ENCODE data around the gene PTPRT.

The PTPRT gene

DNA sequence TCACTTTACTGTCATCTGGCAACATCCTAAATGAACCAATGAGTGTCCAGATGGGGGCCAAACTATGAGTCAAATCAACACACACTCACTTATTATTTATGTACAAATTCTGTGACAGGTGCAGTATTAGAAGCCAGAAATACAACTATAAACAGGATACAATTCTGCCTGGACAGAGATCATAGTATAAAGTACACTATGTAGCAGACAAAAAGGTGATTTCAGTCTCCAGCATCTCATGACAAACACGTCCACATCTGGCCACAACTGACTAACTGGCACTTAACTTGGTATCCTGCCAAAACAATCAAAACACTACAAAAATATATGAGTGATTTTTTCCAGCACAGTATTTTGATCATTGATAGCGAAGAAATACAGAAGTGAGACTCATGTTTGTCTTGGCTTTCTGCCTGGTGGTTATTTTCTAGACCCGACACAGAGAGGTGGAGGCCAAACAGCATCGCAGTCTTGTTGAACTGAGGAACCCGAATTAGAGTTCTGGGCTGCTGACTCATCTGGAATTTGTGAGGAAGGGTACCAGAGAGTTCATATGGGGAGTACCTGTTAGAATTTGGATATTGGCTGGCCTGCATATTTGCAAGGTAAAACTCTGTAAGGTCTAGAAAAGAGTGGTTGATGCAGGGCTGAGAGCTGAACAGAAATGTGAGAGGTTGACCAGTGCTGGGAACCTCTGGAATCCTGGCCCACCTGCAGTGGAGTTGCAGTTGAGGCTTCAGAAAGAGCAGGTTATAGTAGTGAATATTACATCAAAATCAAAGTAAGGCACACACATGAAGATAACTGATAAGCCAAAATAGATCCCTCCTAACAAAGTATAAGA lies 475.2 kb downstream of the PTPRT start:
- no peak for DNase-seq (ENCODE audit: low read depth)

DNA sequence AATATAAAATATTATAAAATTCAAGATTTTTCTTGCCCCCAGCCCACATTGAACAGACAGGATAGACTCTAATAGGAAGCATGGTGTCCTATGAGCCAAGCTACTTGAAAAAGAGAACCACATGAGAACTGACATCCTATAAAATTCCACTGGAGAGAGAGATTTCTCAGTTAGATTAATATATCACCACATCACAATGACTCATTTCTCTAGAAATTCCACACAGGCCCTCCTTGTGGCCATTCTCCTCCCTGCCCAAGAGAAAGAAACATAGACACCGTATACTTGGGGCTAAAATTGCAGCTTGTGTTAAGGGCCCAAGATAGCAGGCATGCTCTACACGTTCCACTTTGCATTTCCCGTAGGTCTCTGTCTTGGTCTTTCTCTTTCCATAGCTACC lies 481.4 kb downstream of the PTPRT start:
- no peak for DNase-seq (ENCODE audit: low read depth)

GRCh38 chr20:42706759-42707158 lies 482.9 kb downstream of the PTPRT start:
- DNase-seq (ENCODE audit: low read depth), result no peak

DNA sequence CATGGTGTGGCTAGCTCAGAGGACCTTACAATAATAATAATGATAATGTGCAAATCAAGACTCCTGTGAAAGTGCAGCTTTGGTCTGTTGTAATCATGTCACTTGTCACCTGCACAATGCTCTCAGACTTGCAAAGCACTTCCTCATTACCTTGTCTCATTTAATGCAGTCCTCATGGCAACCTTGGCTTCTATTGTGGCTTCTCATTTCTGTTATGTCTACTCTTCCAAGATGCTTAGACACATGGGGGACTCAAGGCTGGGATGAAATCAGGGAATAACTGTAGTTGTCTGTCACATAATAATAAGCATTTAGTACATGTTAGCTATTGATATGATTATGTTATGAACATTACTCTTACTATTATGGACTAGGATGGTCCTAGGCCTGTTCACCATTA lies 484.2 kb downstream of the PTPRT start:
- no peak for DNase-seq (ENCODE audit: low read depth)

GRCh38 chr20:42703744-42704143 lies 486.0 kb downstream of the PTPRT start:
- DNase-seq (ENCODE audit: low read depth), result no peak

- DNase-seq (ENCODE audit: low read depth), result no peak
Observed at GRCh38 chr20:42701948-42702347, 487.8 kb downstream of the PTPRT start.

GRCh38 chr20:42700372-42700771 lies 489.3 kb downstream of the PTPRT start:
- DNase-seq (ENCODE audit: low read depth), result no peak

- no peak for DNase-seq (ENCODE audit: low read depth)
Observed at GRCh38 chr20:42697962-42698361, 491.7 kb downstream of the PTPRT start.

GRCh38 chr20:42690842-42691437 lies 498.8 kb downstream of the PTPRT start:
- DNase-seq (ENCODE audit: low read depth), result no peak

GRCh38 chr20:42688576-42688975 lies 501.1 kb downstream of the PTPRT start:
- DNase-seq (ENCODE audit: low read depth), result no peak

DNA sequence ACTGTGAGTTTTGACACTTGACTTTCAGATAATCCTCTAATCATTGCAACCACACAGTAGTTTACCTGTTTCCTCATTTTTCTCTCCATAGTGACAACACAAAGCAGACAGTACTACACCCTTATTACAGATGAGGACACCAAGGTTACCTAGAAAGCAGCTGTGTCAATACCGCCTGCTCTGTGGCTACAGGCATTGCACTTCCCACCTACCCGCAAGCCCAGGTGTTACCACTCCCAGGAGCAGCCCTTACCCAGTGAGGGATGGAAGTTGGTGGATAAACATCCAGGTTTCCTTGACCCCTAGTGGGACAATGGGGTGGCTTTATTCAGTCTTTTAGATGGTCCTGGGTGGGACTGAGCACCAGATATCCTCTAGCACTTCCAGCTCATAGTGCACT lies 503.6 kb downstream of the PTPRT start:
- DNase-seq (ENCODE audit: low read depth), result no peak

GRCh38 chr20:42678895-42679294 lies 510.8 kb downstream of the PTPRT start:
- DNase-seq (ENCODE audit: low read depth), result no peak

- no peak for DNase-seq (ENCODE audit: low read depth)
Observed at GRCh38 chr20:42656130-42656529, 533.6 kb downstream of the PTPRT start.

- no peak for DNase-seq (ENCODE audit: low read depth)
Observed at GRCh38 chr20:42652266-42652665, 537.4 kb downstream of the PTPRT start.

DNA sequence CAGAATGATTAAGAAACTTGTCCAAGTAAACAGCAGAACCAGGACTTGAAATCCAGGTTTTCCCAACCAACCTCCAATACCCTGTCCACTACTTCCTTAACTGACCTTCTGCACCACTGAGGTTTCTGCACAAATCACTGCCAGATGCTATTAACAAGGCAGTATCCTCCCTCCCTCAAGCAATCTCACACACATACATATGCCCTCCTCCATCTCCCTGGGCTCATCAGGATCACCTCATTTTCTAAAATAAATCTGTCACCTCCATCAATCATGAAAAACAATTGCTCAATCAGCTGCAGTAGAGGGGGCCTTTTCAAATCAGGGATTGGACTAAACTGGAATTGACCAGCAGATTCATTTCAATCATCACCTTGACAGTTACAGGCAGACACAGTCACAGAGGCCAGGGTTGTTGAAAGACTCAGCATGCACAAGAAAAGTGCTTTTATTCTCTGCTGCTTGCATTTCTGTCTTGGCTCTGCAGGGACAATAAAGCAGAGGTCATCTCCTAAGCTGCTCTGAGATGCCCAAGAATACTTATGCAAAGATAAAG lies 539.4 kb downstream of the PTPRT start:
- DNase-seq (ENCODE audit: low read depth), result no peak

- no peak for DNase-seq (ENCODE audit: low read depth)
Observed at GRCh38 chr20:42649748-42650147, 540.0 kb downstream of the PTPRT start.

GRCh38 chr20:42646250-42646649 lies 543.5 kb downstream of the PTPRT start:
- DNase-seq (ENCODE audit: low read depth), result no peak

DNA sequence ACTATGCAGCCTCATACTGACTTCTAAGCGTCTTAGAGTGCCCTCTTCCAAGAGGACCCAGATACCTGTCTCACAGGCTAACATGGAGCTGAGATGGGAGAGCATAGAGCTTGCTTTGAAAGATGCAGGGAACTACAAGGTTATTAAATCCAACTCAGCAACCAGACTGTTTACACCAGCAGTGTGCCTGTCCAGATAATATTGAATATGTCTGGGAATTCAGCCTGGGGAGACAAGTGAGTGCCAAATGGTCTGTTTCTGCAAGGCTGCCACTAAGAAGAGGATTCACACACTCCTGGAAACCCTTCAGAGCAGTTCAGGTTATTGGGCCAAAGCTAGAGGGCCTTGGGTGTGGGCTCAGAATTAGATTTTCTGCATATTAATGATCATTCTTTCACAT lies 547.8 kb downstream of the PTPRT start:
- DNase-seq (ENCODE audit: low read depth), result no peak

- DNase-seq (ENCODE audit: low read depth), result no peak
Observed at GRCh38 chr20:42639140-42639539, 550.6 kb downstream of the PTPRT start.

- DNase-seq (ENCODE audit: low read depth), result no peak
Observed at GRCh38 chr20:42635699-42636411, 553.9 kb downstream of the PTPRT start.

DNA sequence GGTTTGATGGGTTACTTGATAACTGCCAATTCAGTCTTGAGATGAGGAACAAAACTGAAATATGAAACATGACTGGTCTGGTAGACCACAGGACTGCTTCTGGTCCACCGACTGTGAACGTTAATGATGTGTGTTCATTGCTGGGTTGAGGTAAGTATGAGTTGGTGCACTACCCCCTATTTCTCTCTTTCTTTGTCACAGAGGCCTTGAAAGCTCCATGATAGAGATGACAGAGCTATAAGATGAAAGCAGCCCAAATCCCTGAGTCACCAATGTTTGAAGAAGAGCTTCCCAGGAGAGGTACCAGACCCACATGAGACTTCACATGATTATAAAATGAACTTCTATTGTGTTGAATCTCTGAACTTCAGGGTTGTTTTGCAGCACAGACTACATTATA lies 555.5 kb downstream of the PTPRT start:
- DNase-seq (ENCODE audit: low read depth), result no peak

DNA sequence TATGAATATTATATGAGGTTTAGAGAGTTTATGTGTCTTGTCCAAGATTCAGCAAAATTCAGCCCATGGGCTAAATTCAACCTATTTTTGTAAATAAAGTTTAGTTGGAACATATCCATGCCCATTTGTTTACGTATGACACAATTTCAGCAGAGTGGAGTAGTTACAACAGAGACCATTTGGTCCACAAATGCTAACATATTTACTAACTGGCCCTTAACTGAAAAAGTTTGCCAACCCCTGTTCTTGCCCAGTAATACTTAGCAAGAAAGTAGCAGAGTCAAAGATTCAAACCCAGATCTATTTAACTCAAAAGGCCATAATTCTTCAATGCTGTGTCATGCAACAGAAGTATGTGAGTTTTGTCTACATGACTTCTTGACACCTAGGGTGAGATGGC lies 561.0 kb downstream of the PTPRT start:
- no peak for DNase-seq (ENCODE audit: low read depth)

GRCh38 chr20:42613076-42613475 lies 576.6 kb downstream of the PTPRT start:
- no peak for DNase-seq (ENCODE audit: low read depth)
